Epithelial cell of prostate (primary cell): Measurements from ENCODE around the gene MADCAM1.
A peak's percentile ranks its signal among the peaks of the same experiment; 100 is the strongest.

Experiments
- DNase-seq: peaks from one replicate; pipeline ENCODE4 v3.0.0-alpha.2; 2011; ENCODE audit warnings: low read depth, low spot score
- H3K27ac ChIP-seq: fragments of 450-650 bp; 2 replicates; pipeline ENCODE4 v1.5.1; 2017; ENCODE audit warnings: mild to moderate bottlenecking

MADCAM1 gene

GRCh38 chr19:530134-531008, 34.1 kb downstream of the MADCAM1 start:
- DNase-seq: no peak

GRCh38 chr19:531009-531752, 34.9 kb downstream of the MADCAM1 start:
- no peak for DNase-seq
- H3K27ac ChIP-seq: peak overlapping the region; percentile 77

More at GRCh38 chr19:530134-531008, 34.1 kb downstream of the MADCAM1 start:
- peak overlapping the region; percentile 77 for H3K27ac ChIP-seq

- DNase-seq: no peak
- peak within 1 kb of the TSS; percentile 77 for H3K27ac ChIP-seq
These were observed 35.7 kb downstream of the MADCAM1 start, which contains the start of gene CDC34 for GRCh38 chr19:531753-532560. Gene CDC34 (plus strand): TSS chr19:531760. CDS start chr19:531932, 172 bp downstream.

GRCh38 chr19:532561-533363, 36.5 kb downstream of the MADCAM1 start:
- no peak for DNase-seq
- H3K27ac ChIP-seq: peak overlapping the region; percentile 77

- H3K27ac ChIP-seq: peak overlapping the region; percentile 77
- no peak for DNase-seq
These were observed 37.2 kb downstream of the MADCAM1 start for GRCh38 chr19:533364-534058.

- DNase-seq: no peak
- H3K27ac ChIP-seq: no peak overlapping the region
These were observed 37.8 kb downstream of the MADCAM1 start for GRCh38 chr19:534088-534487.

GRCh38 chr19:535017-535835, 38.9 kb downstream of the MADCAM1 start:
- no peak for DNase-seq
- no peak overlapping the region for H3K27ac ChIP-seq

GRCh38 chr19:536031-536880, 40.0 kb downstream of the MADCAM1 start:
- DNase-seq: no peak
- no peak overlapping the region for H3K27ac ChIP-seq

GRCh38 chr19:536881-537404, 40.7 kb downstream of the MADCAM1 start:
- no peak overlapping the region for H3K27ac ChIP-seq
- no peak for DNase-seq

GRCh38 chr19:538641-539428, 42.5 kb downstream of the MADCAM1 start:
- no peak for DNase-seq
- no peak overlapping the region for H3K27ac ChIP-seq

- DNase-seq: no peak
- no peak overlapping the region for H3K27ac ChIP-seq
These were observed 43.2 kb downstream of the MADCAM1 start for GRCh38 chr19:539429-540030.

- H3K27ac ChIP-seq: no peak overlapping the region
- DNase-seq: no peak
These were observed 44.8 kb downstream of the MADCAM1 start for GRCh38 chr19:540867-541637.

- DNase-seq: no peak
- H3K27ac ChIP-seq: no peak overlapping the region
These were observed 45.4 kb downstream of the MADCAM1 start for GRCh38 chr19:541699-542098.

- no peak overlapping the region for H3K27ac ChIP-seq
- DNase-seq: no peak
These were observed 46.0 kb downstream of the MADCAM1 start for GRCh38 chr19:542173-542866.
